ENCODE data around the gene PARD3. TPM values are rescaled to one million over a fixed set of nuclear protein-coding genes. Genes with fewer than 3 reads are reported as not detected.

The PARD3 gene
- total RNA-seq, 1 donor from 2014 or later: 35.4 TPM

GRCh38 chr10:34651416-34652195 is 163.5 kb downstream of the PARD3 start:
- Mint-ChIP-seq H3K36me3 (ENCODE audit: low read depth, unreplicated experiment) (no peaks in the 10 kb centered on the region), H3K9me3 (ENCODE audit: unreplicated experiment) (no peaks in the 10 kb centered on the region), H3K4me1 (ENCODE audit: low read depth, unreplicated experiment) (peaks cover 28% of the 10 kb centered on the region), H3K27me3 (ENCODE audit: low read depth, unreplicated experiment) (no peaks in the 10 kb centered on the region), H3K4me3 (ENCODE audit: unreplicated experiment) (no peak overlapping the region), H3K27ac (ENCODE audit: unreplicated experiment) (peak overlapping the region; percentile 48)
- FAIRE-seq (no peak), DNase-seq (ENCODE audit: low read depth) (no peak)
- Histone ChIP-seq H3K36me3 (ENCODE audit: insufficient read depth, low read length) (no peaks in the 10 kb centered on the region), H3K79me2 (ENCODE audit: insufficient read depth, low read length) (peaks cover 49% of the 10 kb centered on the region), H3K4me1 (ENCODE audit: insufficient read depth, low read length) (no peaks in the 10 kb centered on the region), H3K4me3 (ENCODE audit: insufficient read depth, low read depth, low read length) (no peak overlapping the region), H3K9ac (ENCODE audit: low read length) (no peak overlapping the region), H4K20me1 (ENCODE audit: insufficient read depth, low read length) (peaks cover 70% of the 10 kb centered on the region), H2AFZ (ENCODE audit: low read depth, low read length) (no peak overlapping the region), H3K9me3 (ENCODE audit: insufficient read depth, low read depth, low read length) (no peaks in the 10 kb centered on the region), H3K27ac (ENCODE audit: low read depth, low read length) (no peak overlapping the region), H3K4me2 (ENCODE audit: low read length) (no peak overlapping the region), H3K27me3 (ENCODE audit: insufficient read depth, low read length) (no peaks in the 10 kb centered on the region)
- TF ChIP-seq CTCF (IDR thresholded peaks at IDR 0.05; ENCODE audit: insufficient read depth, low read depth, low read length): no peak
- TF ChIP-seq EZH2 (IDR thresholded peaks at IDR 0.05; ENCODE audit: insufficient read depth, low read length): no peak

- H3K79me2 ChIP-seq (ENCODE audit: insufficient read depth, low read length): peaks cover 50% of the 10 kb centered on the region
- no peak overlapping the region for H2AFZ ChIP-seq (ENCODE audit: low read depth, low read length)
- DNase-seq (ENCODE audit: low read depth) (peak; percentile 8), FAIRE-seq (no peak)
- no peak overlapping the region for H3K4me2 ChIP-seq (ENCODE audit: low read length)
- H3K36me3 ChIP-seq (ENCODE audit: insufficient read depth, low read length): no peaks in the 10 kb centered on the region
- Mint-ChIP-seq H3K4me1 (ENCODE audit: low read depth, unreplicated experiment) (peaks cover 19% of the 10 kb centered on the region), H3K36me3 (ENCODE audit: low read depth, unreplicated experiment) (no peaks in the 10 kb centered on the region), H3K27ac (ENCODE audit: unreplicated experiment) (no peak overlapping the region), H3K4me3 (ENCODE audit: unreplicated experiment) (no peak overlapping the region), H3K9me3 (ENCODE audit: unreplicated experiment) (no peaks in the 10 kb centered on the region), H3K27me3 (ENCODE audit: low read depth, unreplicated experiment) (no peaks in the 10 kb centered on the region)
- no peak for TF ChIP-seq CTCF (IDR thresholded peaks at IDR 0.05; ENCODE audit: insufficient read depth, low read depth, low read length)
- TF ChIP-seq EZH2 (IDR thresholded peaks at IDR 0.05; ENCODE audit: insufficient read depth, low read length): no peak
- H4K20me1 ChIP-seq (ENCODE audit: insufficient read depth, low read length): peaks cover 74% of the 10 kb centered on the region
- no peaks in the 10 kb centered on the region for H3K4me1 ChIP-seq (ENCODE audit: insufficient read depth, low read length)
- no peak overlapping the region for H3K9ac ChIP-seq (ENCODE audit: low read length)
- H3K9me3 ChIP-seq (ENCODE audit: insufficient read depth, low read depth, low read length): no peaks in the 10 kb centered on the region
- H3K27me3 ChIP-seq (ENCODE audit: insufficient read depth, low read length): no peaks in the 10 kb centered on the region
- H3K27ac ChIP-seq (ENCODE audit: low read depth, low read length): no peak overlapping the region
- no peak overlapping the region for H3K4me3 ChIP-seq (ENCODE audit: insufficient read depth, low read depth, low read length)
Measured at GRCh38 chr10:34650156-34650555, 164.9 kb downstream of the PARD3 start.

GRCh38 chr10:34649385-34649784 is 165.7 kb downstream of the PARD3 start:
- no peak overlapping the region for H3K9ac ChIP-seq (ENCODE audit: low read length)
- H3K27ac ChIP-seq (ENCODE audit: low read depth, low read length): no peak overlapping the region
- no peak overlapping the region for H3K4me2 ChIP-seq (ENCODE audit: low read length)
- FAIRE-seq: no peak
- no peaks in the 10 kb centered on the region for H3K9me3 ChIP-seq (ENCODE audit: insufficient read depth, low read depth, low read length)
- H2AFZ ChIP-seq (ENCODE audit: low read depth, low read length): no peak overlapping the region
- Mint-ChIP-seq H3K27me3 (ENCODE audit: low read depth, unreplicated experiment) (no peaks in the 10 kb centered on the region), H3K36me3 (ENCODE audit: low read depth, unreplicated experiment) (no peaks in the 10 kb centered on the region), H3K4me1 (ENCODE audit: low read depth, unreplicated experiment) (peaks cover 17% of the 10 kb centered on the region), H3K27ac (ENCODE audit: unreplicated experiment) (no peak overlapping the region), H3K9me3 (ENCODE audit: unreplicated experiment) (no peaks in the 10 kb centered on the region), H3K4me3 (ENCODE audit: unreplicated experiment) (no peak overlapping the region)
- H3K36me3 ChIP-seq (ENCODE audit: insufficient read depth, low read length): no peaks in the 10 kb centered on the region
- H4K20me1 ChIP-seq (ENCODE audit: insufficient read depth, low read length): peaks cover 68% of the 10 kb centered on the region
- H3K4me1 ChIP-seq (ENCODE audit: insufficient read depth, low read length): no peaks in the 10 kb centered on the region
- no peak for DNase-seq (ENCODE audit: low read depth)
- peaks cover 45% of the 10 kb centered on the region for H3K79me2 ChIP-seq (ENCODE audit: insufficient read depth, low read length)
- H3K27me3 ChIP-seq (ENCODE audit: insufficient read depth, low read length): no peaks in the 10 kb centered on the region
- H3K4me3 ChIP-seq (ENCODE audit: insufficient read depth, low read depth, low read length): no peak overlapping the region
- TF ChIP-seq CTCF (IDR thresholded peaks at IDR 0.05; ENCODE audit: insufficient read depth, low read depth, low read length) (no peak), EZH2 (IDR thresholded peaks at IDR 0.05; ENCODE audit: insufficient read depth, low read length) (no peak)

All from astrocyte (in vitro differentiated cells and primary cell).